KOPT-K1 (cell line): ENCODE results near the gene FIBCD1.

Experiments
- H3K27ac ChIP-seq: fragments of 200-600 bp; sonication (generic); 2 replicates; pipeline ENCODE4 v1.5.1; 2016; ENCODE audit warnings: antibody characterized with exemption, mild to moderate bottlenecking, low read depth, low read length; ENCODE audit not compliant: poor library complexity, severe bottlenecking
- H3K36me3 ChIP-seq: fragments of 200-600 bp; sonication (generic); 2 replicates; pipeline ENCODE4 v1.5.1; 2017; ENCODE audit warnings: antibody characterized with exemption, mild to moderate bottlenecking, low read length, moderate library complexity; ENCODE audit not compliant: insufficient read depth
- H3K9me3 ChIP-seq: fragments of 200-600 bp; sonication (generic); 2 replicates; pipeline ENCODE4 v1.5.1; 2017; ENCODE audit warnings: antibody characterized with exemption, low read length, mild to moderate bottlenecking; ENCODE audit not compliant: insufficient read depth, poor library complexity, severe bottlenecking

FIBCD1 gene

DNA sequence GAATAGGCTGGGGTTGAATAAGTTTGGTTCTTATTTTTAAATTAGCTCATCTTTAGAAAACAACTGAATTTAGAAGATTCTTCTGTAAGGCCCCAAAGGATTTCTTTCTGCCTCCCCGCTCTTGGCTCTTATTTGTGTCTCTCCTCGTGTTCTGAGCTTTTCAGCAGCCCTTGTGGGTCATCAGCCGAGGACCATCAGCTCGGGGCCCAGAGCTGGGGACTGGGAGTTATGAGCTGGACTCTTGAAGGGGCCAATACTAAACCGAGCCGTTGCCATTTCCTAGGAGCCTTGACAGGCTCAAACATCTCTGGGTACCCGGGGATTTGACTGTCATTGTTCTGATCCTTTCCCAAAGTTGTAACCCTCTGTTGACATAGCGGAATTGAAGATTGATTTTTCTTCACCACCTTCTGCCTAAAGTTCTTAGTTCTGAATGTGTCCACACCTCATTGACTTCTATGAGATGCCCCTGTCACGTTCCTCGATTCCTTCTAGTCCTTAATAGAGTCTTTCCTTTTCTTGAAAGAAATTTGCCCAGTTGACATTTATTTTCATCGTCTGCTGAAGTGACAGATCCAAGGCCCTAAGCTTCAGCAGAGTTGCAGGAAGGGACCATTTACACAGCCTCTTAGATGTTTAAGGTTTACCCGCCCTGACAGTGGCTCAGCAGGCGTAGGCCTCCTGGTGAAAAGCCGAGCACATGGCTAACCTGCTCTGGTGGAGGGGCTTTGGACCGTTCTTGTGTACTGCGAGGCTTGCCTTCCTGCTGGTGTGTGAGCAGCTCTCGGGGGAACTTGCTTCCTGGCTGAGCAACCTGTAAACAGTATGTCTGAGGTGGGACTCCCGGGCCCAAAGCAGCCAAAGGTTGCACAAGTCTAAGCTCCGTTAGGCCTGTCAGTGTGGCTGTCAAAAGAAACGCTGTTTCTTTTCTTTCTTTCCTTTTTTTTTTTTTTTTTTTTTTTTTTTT is 80.0 kb downstream of the FIBCD1 start:
- no peak overlapping the region for H3K27ac ChIP-seq
- peaks cover 94% of the 10 kb centered on the region for H3K36me3 ChIP-seq
- H3K9me3 ChIP-seq: no peaks in the 10 kb centered on the region

DNA sequence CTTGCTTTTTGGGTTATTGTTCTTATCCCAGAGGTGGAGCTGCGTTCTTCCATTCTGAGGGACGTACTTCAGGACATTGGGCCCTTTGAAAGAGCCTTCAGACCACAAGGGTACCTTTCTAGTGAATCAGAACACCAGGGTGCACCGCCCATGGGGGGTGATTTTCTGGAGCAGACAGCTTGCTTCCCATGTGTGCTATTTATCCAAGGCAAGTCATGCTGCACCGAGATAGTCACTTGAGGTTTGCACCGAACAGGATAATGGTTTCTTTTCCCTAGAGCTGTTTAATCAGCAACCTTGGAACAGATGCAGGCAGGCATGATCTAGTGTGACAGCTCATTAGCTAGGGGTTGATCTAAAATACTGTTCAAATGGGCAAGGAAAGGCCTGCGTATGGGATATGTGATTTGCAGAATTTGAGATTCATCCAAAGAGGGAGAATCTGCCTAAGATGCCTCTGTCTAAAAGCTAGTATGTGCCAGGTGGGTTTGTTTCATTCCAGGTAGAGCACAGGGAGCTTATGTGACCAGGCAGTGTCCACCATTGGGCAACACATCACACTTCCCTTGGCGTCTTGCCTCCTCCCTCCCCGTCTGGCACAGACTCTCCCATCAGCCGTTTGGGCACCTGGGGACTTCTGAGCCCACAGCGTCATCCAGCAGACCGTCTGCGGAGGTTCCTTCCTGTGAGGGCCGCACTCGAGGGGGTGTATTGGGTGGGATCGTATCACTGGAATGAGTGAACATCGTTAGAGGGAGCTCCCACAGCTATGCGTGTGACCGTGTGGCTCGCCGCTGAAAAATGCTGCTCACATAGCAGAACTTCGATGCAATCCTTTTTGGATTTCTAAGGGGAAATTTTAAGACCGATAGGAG is 80.9 kb downstream of the FIBCD1 start:
- no peaks in the 10 kb centered on the region for H3K9me3 ChIP-seq
- peaks cover 88% of the 10 kb centered on the region for H3K36me3 ChIP-seq
- no peak overlapping the region for H3K27ac ChIP-seq

DNA sequence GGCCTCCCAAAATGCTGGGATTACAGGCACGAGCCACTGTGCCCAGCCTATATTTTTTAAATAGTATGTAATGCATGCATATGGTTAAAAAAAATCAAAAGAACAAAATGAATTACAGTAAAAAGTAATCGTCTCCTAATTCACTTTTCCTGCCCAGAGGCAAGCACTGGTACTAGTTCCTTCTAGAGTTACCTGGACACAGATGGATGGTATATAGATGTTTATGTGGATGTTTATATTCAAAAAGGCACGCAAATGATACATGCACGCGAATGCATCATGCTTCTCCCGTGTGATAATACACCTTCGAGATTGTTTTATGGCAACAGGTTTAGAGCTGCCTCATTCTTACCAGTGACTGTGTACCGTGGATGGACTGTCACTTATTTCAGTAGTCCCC is 82.6 kb downstream of the FIBCD1 start:
- Histone ChIP-seq H3K27ac (no peak overlapping the region), H3K36me3 (peaks cover 73% of the 10 kb centered on the region), H3K9me3 (no peaks in the 10 kb centered on the region)

DNA sequence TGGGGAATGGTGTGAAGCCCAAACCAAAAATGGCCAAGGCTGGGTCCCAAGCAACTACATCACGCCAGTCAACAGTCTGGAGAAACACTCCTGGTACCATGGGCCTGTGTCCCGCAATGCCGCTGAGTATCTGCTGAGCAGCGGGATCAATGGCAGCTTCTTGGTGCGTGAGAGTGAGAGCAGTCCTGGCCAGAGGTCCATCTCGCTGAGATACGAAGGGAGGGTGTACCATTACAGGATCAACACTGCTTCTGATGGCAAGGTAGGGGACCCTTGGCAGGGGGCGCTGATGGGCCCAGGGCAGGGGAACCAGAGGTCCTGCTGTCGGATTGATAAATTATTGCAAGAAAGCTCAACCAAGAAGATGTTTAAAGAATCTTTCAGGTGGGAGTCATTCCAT is 84.2 kb downstream of the FIBCD1 start:
- Histone ChIP-seq H3K27ac (no peak overlapping the region), H3K36me3 (peaks cover 59% of the 10 kb centered on the region), H3K9me3 (no peaks in the 10 kb centered on the region)

DNA sequence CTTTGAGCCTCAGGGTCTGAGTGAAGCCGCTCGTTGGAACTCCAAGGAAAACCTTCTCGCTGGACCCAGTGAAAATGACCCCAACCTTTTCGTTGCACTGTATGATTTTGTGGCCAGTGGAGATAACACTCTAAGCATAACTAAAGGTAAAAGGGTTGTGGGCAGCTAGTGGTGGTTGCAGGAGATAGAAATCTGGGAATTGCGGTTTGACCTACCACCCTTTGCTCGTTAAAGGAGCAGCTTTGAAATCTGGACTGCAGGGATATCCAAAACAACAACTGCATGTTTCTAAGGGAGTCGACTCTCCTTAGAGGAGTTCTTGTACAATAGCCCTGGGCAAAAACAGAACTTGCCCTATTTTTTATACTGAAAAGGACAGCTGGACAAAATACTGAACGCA is 85.0 kb downstream of the FIBCD1 start:
- Histone ChIP-seq H3K27ac (no peak overlapping the region), H3K9me3 (no peaks in the 10 kb centered on the region), H3K36me3 (peaks cover 53% of the 10 kb centered on the region)

DNA sequence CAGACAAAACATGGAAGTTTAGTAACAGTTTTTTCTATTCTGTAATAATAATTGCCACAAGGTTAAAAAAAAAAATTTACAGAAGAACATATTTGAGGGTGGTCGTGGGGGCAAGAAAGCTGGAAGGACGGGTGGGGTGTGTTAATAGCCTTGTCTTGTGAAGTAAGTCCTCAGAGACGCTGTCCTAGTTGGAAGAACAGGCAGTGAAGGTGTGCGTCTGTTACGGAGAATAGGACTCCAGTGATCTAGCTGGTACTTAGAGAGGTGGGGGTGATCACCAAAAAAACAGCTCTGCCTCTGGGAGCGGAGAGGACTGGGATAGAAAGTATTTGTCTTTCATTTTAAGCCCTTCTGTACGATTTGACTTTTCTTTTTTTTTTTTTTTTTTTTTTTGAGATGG is 86.2 kb downstream of the FIBCD1 start:
- peaks cover 40% of the 10 kb centered on the region for H3K36me3 ChIP-seq
- no peak overlapping the region for H3K27ac ChIP-seq
- no peaks in the 10 kb centered on the region for H3K9me3 ChIP-seq
